ENCODE data around the gene CDK15.

The CDK15 gene

DNA sequence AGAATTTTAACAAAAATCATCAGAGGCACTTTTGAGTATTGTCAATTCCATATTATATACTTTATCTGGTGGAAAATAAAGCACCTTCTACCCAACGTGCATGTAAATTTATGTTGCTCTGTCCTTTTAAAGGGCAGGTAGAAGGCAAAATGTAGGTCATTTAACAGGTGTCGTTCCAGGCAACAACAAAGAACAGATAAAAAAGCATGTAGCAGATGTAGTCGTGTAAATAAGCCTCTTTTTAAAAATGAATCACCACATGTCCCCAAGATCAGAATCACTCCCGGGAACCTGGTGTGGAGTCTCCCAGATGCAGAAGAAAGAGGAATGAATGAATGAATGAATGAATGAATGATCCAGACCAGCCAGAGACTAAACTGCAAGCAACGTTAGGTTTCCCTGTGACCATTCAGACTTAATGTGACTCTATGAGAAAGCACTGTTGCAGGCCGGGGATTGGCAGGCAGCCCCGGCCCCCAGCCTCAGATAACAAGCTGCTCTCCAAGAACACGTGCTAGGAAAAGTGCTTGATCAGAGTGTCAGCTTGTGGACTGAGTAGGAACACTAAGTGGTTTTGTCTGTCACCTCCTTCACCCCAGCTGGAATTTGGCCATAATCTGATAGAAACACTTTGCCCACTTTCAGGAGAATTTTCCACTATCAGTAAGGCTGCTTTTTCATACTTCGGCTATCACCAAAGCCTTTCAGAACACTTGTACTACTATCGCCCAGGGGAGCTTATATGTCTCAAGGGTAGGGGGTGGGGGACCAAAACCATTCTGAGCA is 100.6 kb downstream of the CDK15 start:
- H3K4me1 ChIP-seq (ENCODE audit: control insufficient read depth, insufficient read depth, low read length), result peaks cover 7% of the 10 kb centered on the region
- H3K9me3 ChIP-seq (ENCODE audit: control insufficient read depth, insufficient read depth, low read depth, low read length), result no peaks in the 10 kb centered on the region
- no peak overlapping the region for H3K4me3 ChIP-seq (ENCODE audit: low read depth, low read length)
- POLR2A ChIA-PET, result interaction anchor here (0.6 kb wide), 1 partner anchor 33 kb away, joined by 3 read pairs; no protein-coding TSS in a partner anchor
- no peak overlapping the region for H3K27ac ChIP-seq (ENCODE audit: extremely low read depth, low read depth, low read length)
- no peak for TF ChIP-seq ZNF37A (tag by site-specific recombination; IDR thresholded peaks at IDR 0.05)
- TF ChIP-seq, protein P1, sequence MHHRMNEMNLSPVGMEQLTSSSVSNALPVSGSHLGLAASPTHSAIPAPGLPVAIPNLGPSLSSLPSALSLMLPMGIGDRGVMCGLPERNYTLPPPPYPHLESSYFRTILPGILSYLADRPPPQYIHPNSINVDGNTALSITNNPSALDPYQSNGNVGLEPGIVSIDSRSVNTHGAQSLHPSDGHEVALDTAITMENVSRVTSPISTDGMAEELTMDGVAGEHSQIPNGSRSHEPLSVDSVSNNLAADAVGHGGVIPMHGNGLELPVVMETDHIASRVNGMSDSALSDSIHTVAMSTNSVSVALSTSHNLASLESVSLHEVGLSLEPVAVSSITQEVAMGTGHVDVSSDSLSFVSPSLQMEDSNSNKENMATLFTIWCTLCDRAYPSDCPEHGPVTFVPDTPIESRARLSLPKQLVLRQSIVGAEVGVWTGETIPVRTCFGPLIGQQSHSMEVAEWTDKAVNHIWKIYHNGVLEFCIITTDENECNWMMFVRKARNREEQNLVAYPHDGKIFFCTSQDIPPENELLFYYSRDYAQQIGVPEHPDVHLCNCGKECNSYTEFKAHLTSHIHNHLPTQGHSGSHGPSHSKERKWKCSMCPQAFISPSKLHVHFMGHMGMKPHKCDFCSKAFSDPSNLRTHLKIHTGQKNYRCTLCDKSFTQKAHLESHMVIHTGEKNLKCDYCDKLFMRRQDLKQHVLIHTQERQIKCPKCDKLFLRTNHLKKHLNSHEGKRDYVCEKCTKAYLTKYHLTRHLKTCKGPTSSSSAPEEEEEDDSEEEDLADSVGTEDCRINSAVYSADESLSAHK (tag by site-specific recombination; IDR thresholded peaks at IDR 0.05), result no peak
- TF ChIP-seq KLF9 (tag by site-specific recombination; IDR thresholded peaks at IDR 0.05; ENCODE audit: low read depth), result no peak
- TF ChIP-seq, protein P2, sequence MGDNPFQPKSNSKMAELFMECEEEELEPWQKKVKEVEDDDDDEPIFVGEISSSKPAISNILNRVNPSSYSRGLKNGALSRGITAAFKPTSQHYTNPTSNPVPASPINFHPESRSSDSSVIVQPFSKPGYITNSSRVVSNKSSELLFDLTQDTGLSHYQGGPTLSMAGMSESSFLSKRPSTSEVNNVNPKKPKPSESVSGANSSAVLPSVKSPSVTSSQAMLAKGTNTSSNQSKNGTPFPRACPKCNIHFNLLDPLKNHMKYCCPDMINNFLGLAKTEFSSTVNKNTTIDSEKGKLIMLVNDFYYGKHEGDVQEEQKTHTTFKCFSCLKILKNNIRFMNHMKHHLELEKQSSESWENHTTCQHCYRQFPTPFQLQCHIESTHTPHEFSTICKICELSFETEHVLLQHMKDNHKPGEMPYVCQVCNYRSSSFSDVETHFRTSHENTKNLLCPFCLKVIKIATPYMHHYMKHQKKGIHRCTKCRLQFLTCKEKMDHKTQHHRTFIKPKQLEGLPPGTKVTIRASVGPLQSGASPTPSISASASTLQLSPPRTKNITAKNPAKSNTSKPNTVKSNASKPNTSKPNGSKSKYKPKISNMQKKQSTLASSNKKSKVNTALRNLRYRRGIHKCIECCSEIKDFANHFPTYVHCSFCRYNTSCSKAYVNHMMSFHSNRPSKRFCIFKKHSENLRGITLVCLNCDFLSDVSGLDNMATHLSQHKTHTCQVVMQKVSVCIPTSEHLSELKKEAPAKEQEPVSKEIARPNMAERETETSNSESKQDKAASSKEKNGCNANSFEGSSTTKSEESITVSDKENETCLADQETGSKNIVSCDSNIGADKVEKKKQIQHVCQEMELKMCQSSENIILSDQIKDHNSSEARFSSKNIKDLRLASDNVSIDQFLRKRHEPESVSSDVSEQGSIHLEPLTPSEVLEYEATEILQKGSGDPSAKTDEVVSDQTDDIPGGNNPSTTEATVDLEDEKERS (tag by site-specific recombination; IDR thresholded peaks at IDR 0.05), result no peak
- TF ChIP-seq, protein P3, sequence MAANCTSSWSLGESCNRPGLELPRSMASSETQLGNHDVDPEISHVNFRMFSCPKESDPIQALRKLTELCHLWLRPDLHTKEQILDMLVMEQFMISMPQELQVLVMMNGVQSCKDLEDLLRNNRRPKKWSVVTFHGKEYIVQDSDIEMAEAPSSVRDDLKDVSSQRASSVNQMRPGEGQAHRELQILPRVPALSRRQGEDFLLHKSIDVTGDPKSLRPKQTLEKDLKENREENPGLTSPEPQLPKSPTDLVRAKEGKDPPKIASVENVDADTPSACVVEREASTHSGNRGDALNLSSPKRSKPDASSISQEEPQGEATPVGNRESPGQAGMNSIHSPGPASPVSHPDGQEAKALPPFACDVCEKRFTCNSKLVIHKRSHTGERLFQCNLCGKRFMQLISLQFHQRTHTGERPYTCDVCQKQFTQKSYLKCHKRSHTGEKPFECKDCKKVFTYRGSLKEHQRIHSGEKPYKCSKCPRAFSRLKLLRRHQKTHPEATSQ (tag by site-specific recombination; IDR thresholded peaks at IDR 0.05), result no peak
- no peak for TF ChIP-seq ZNF184 (tag by site-specific recombination; IDR thresholded peaks at IDR 0.05)
- TF ChIP-seq, protein P4, sequence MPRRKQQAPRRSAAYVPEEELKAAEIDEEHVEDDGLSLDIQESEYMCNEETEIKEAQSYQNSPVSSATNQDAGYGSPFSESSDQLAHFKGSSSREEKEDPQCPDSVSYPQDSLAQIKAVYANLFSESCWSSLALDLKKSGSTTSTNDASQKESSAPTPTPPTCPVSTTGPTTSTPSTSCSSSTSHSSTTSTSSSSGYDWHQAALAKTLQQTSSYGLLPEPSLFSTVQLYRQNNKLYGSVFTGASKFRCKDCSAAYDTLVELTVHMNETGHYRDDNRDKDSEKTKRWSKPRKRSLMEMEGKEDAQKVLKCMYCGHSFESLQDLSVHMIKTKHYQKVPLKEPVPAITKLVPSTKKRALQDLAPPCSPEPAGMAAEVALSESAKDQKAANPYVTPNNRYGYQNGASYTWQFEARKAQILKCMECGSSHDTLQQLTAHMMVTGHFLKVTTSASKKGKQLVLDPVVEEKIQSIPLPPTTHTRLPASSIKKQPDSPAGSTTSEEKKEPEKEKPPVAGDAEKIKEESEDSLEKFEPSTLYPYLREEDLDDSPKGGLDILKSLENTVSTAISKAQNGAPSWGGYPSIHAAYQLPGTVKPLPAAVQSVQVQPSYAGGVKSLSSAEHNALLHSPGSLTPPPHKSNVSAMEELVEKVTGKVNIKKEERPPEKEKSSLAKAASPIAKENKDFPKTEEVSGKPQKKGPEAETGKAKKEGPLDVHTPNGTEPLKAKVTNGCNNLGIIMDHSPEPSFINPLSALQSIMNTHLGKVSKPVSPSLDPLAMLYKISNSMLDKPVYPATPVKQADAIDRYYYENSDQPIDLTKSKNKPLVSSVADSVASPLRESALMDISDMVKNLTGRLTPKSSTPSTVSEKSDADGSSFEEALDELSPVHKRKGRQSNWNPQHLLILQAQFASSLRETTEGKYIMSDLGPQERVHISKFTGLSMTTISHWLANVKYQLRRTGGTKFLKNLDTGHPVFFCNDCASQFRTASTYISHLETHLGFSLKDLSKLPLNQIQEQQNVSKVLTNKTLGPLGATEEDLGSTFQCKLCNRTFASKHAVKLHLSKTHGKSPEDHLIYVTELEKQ (tag by site-specific recombination; IDR thresholded peaks at IDR 0.05; ENCODE audit: borderline replicate concordance), result no peak
- TF ChIP-seq, protein P5, sequence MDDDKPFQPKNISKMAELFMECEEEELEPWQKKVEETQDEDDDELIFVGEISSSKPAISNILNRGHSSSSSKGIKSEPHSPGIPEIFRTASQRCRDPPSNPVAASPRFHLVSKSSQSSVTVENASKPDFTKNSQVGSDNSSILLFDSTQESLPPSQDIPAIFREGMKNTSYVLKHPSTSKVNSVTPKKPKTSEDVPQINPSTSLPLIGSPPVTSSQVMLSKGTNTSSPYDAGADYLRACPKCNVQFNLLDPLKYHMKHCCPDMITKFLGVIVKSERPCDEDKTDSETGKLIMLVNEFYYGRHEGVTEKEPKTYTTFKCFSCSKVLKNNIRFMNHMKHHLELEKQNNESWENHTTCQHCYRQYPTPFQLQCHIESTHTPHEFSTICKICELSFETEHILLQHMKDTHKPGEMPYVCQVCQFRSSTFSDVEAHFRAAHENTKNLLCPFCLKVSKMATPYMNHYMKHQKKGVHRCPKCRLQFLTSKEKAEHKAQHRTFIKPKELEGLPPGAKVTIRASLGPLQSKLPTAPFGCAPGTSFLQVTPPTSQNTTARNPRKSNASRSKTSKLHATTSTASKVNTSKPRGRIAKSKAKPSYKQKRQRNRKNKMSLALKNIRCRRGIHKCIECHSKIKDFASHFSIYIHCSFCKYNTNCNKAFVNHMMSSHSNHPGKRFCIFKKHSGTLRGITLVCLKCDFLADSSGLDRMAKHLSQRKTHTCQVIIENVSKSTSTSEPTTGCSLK (tag by site-specific recombination; IDR thresholded peaks at IDR 0.05), result no peak
- TF ChIP-seq, protein P6, sequence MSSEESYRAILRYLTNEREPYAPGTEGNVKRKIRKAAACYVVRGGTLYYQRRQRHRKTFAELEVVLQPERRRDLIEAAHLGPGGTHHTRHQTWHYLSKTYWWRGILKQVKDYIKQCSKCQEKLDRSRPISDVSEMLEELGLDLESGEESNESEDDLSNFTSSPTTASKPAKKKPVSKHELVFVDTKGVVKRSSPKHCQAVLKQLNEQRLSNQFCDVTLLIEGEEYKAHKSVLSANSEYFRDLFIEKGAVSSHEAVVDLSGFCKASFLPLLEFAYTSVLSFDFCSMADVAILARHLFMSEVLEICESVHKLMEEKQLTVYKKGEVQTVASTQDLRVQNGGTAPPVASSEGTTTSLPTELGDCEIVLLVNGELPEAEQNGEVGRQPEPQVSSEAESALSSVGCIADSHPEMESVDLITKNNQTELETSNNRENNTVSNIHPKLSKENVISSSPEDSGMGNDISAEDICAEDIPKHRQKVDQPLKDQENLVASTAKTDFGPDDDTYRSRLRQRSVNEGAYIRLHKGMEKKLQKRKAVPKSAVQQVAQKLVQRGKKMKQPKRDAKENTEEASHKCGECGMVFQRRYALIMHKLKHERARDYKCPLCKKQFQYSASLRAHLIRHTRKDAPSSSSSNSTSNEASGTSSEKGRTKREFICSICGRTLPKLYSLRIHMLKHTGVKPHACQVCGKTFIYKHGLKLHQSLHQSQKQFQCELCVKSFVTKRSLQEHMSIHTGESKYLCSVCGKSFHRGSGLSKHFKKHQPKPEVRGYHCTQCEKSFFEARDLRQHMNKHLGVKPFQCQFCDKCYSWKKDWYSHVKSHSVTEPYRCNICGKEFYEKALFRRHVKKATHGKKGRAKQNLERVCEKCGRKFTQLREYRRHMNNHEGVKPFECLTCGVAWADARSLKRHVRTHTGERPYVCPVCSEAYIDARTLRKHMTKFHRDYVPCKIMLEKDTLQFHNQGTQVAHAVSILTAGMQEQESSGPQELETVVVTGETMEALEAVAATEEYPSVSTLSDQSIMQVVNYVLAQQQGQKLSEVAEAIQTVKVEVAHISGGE (tag by site-specific recombination; conservative IDR thresholded peaks at IDR 0.05; ENCODE audit: low read depth), result no peak
- H3K36me3 ChIP-seq (ENCODE audit: control insufficient read depth in 2 of 2, insufficient read depth in 1 of 2, low read length in 2 of 2), result no peaks in the 10 kb centered on the region
- CTCF ChIA-PET, result no interaction called here

All from HEK293 (cell line).